Endothelial cell of umbilical vein (primary cell): ENCODE measurements around the gene TXN2. TPM values are rescaled to one million over a fixed set of nuclear protein-coding genes. Genes with fewer than 3 reads are reported as not detected.

ENCODE experiments used
- BruUV-seq: library from RNA; stranded (reverse); fragments of 400-500 nt; replicated peaks from 2 replicates; lab custom pipeline; 2021; lab: Mats Ljungman, UMichigan
- CTCF ChIA-PET: fragments of 300-600, 350-600 bp; sonication (Branson Sonifier 250); formaldehyde crosslinking; loops from one replicate; lab custom pipeline; 2021; ENCODE audit warnings: antibody characterized with exemption, inconsistent platforms; lab: Charles Lee
- POLR2A ChIA-PET: fragments of 300-600, 350-600 bp; sonication (Branson Sonifier 250); formaldehyde crosslinking; loops from one replicate; lab custom pipeline; 2021; ENCODE audit warnings: antibody characterized with exemption, inconsistent platforms; lab: Charles Lee
- DNase-seq: peaks from one replicate; pipeline ENCODE4 v3.0.0-alpha.2; 2011; ENCODE audit warnings: low read depth, low spot score
- FAIRE-seq: peaks from 2 replicates; lab custom pipeline; 2011; peaks lifted over from hg19 to GRCh38; lab: Jason Lieb, UNC
- H2AFZ ChIP-seq: 2 replicates; pipeline ENCODE4 v1.6.0; 2012; ENCODE audit warnings: low read depth, low read length, control low read depth, inconsistent platforms
- H3K27ac ChIP-seq: 2 replicates; pipeline ENCODE4 v1.5.1; 2011; ENCODE audit warnings: low read depth, mild to moderate bottlenecking, control low read depth, low read length, moderate library complexity; ENCODE audit not compliant: insufficient read depth
- H3K27me3 ChIP-seq, 2 experiments: 2 replicates each; pipeline versions ENCODE4 v1.6.0 to v1.6.1; 2011; ENCODE audit warnings: low read length in 2 of 2, mixed read lengths in 1 of 2; ENCODE audit not compliant: control insufficient read depth in 2 of 2, insufficient read depth in 2 of 2
- H3K36me3 ChIP-seq, 2 experiments: 2 replicates in 1 of 2; 3 replicates in 1 of 2; pipeline ENCODE4 v1.5.1; 2011; ENCODE audit warnings: low read length in 2 of 2, mild to moderate bottlenecking in 1 of 2, moderate library complexity in 1 of 2; ENCODE audit not compliant: control insufficient read depth in 2 of 2, insufficient read depth in 2 of 2; ENCODE audit errors: extremely low read depth in 1 of 2
- H3K4me1 ChIP-seq: 3 replicates; pipeline ENCODE4 v1.5.1; 2011; ENCODE audit warnings: mild to moderate bottlenecking, low read length; ENCODE audit not compliant: control insufficient read depth, insufficient read depth; ENCODE audit errors: extremely low read depth
- H3K4me2 ChIP-seq: 2 replicates; pipeline ENCODE4 v1.6.1; 2011; ENCODE audit warnings: low read length, control low read depth, mixed read lengths; ENCODE audit not compliant: insufficient read depth
- H3K4me3 ChIP-seq, 3 experiments: fragments of 200-600 bp in 1 of 3; sonication (generic), shearing (Covaris generic) in 1 of 3; replicated peaks in 1 of 3; 2 replicates each; pipeline ENCODE4 v1.5.1; 2011 to 2016; ENCODE audit warnings: control low read depth in 3 of 3, low read length in 3 of 3, mild to moderate bottlenecking in 2 of 3, inconsistent platforms in 1 of 3, low read depth in 1 of 3, moderate library complexity in 1 of 3; ENCODE audit not compliant: insufficient read depth in 1 of 3
- H3K79me2 ChIP-seq: 2 replicates; pipeline ENCODE4 v1.6.0; 2012; ENCODE audit warnings: low read length, inconsistent platforms; ENCODE audit not compliant: control insufficient read depth, insufficient read depth
- H3K9ac ChIP-seq: replicated peaks from 2 replicates; pipeline ENCODE3; 2011; ENCODE audit warnings: low read length, control low read depth; ENCODE audit not compliant: insufficient read depth; ENCODE audit errors: extremely low read depth
- H3K9me1 ChIP-seq: replicated peaks from 3 replicates; pipeline ENCODE4 v1.6.0; 2011; ENCODE audit warnings: mild to moderate bottlenecking, low read length; ENCODE audit not compliant: control insufficient read depth, insufficient read depth; ENCODE audit errors: extremely low read depth
- H3K9me3 ChIP-seq: replicated peaks from 2 replicates; pipeline ENCODE4 v1.5.1; 2012; ENCODE audit warnings: low read length, inconsistent platforms; ENCODE audit not compliant: control insufficient read depth, insufficient read depth
- H4K20me1 ChIP-seq: replicated peaks from 2 replicates; pipeline ENCODE3; 2011; ENCODE audit warnings: mild to moderate bottlenecking, low read length; ENCODE audit not compliant: control insufficient read depth, insufficient read depth; ENCODE audit errors: extremely low read depth
- CTCF ChIP-seq, 2 donors: IDR thresholded peaks; 1 replicate in 1 of 2; 2 replicates in 1 of 2; pipeline ENCODE4 v1.5.1; 2011; ENCODE audit warnings: low read length in 2 of 2, mild to moderate bottlenecking in 2 of 2, moderate library complexity in 2 of 2, control low read depth in 1 of 2, inconsistent platforms in 1 of 2, low read depth in 1 of 2; ENCODE audit not compliant: insufficient read depth in 1 of 2; ENCODE audit errors: extremely low read depth in 1 of 2
- EZH2 ChIP-seq: IDR thresholded peaks from 2 replicates; pipeline ENCODE4 v1.6.1; 2012; ENCODE audit warnings: borderline replicate concordance, low read depth, mild to moderate bottlenecking, moderate library complexity, low read length, inconsistent platforms; ENCODE audit not compliant: severe bottlenecking
- FOS ChIP-seq: IDR thresholded peaks from 2 replicates; pipeline ENCODE4 v1.6.1; 2011; ENCODE audit warnings: mild to moderate bottlenecking, low read length, moderate library complexity, borderline replicate concordance; ENCODE audit not compliant: insufficient read depth
- GATA2 ChIP-seq: IDR thresholded peaks from 2 replicates; pipeline ENCODE4 v1.7.0; 2011; ENCODE audit warnings: low read depth, mild to moderate bottlenecking, moderate library complexity, mixed read lengths, low read length; ENCODE audit not compliant: insufficient read length, insufficient read depth
- JUN ChIP-seq: IDR thresholded peaks from 2 replicates; pipeline ENCODE4 v1.6.1; 2011; ENCODE audit warnings: borderline replicate concordance, low read depth; ENCODE audit not compliant: insufficient read length, insufficient read depth
- MAX ChIP-seq: IDR thresholded peaks from 2 replicates; pipeline ENCODE4 v1.6.1; 2011; ENCODE audit not compliant: insufficient read depth, insufficient read length
- MYC ChIP-seq: IDR thresholded peaks from one replicate; pipeline ENCODE4 v1.6.1; 2011; ENCODE audit warnings: mild to moderate bottlenecking, low read depth, low read length
- POLR2A ChIP-seq: IDR thresholded peaks from 2 replicates; pipeline ENCODE4 v1.6.1; 2012; ENCODE audit warnings: low read depth, mild to moderate bottlenecking, control low read depth, low read length
- POLR2AphosphoS5 ChIP-seq: IDR thresholded peaks from 2 replicates; pipeline ENCODE4 v1.6.1; 2012; ENCODE audit warnings: low read depth, mild to moderate bottlenecking, control low read depth, low read length, moderate library complexity; ENCODE audit not compliant: insufficient read depth
- dilution Hi-C: fragments of 300-500 bp; cut with MboI; formaldehyde crosslinking; loops from one replicate; pipeline ENCODE4 v1.15.0; 2019; ENCODE audit warnings: low sequenced_read_pairs; ENCODE audit not compliant: extremely low pct_ligation_motif_present
- intact Hi-C: fragments of 100-400 bp; cut with micrococcal nuclease; formaldehyde crosslinking; loops from one replicate; pipeline ENCODE4 v1.10.0; 2022
- polyA plus RNA-seq, 4 experiments: library from polyadenylated mRNA; depleted of rRNA in 3 of 4; stranded (reverse) in 3 of 4; unstranded in 1 of 4; fragments of >200 nt; gene quantifications; 2 replicates each; pipeline versions ENCODE4 v1.2.1 to v1.2.3, GENCODE V29; 2011 to 2012; ENCODE audit warnings: missing spikeins in 1 of 4
- total RNA-seq: library from RNA; stranded (reverse); gene quantifications from 2 replicates; pipeline ENCODE4 v1.2.3, GENCODE V29; 2021

The TXN2 gene
- total and polyA plus RNA-seq, 2 donors (not counting 3 experiments of a cell fraction or from before 2014, with no cell fraction given): 75.9 to 183 TPM

- Histone ChIP-seq H4K20me1 (no peaks in the 10 kb centered on the region), H3K9me3 (no peaks in the 10 kb centered on the region), H2AFZ (no peak overlapping the region), H3K27ac (peak overlapping the region; percentile 91), H3K27me3 (no peaks in the 10 kb centered on the region), H3K4me1 (peaks cover 69% of the 10 kb centered on the region), H3K4me3 (no peak overlapping the region), H3K9me1 (no peaks in the 10 kb centered on the region), H3K36me3 (no peaks in the 10 kb centered on the region), H3K79me2 (peaks cover 5% of the 10 kb centered on the region), H3K9ac (peak overlapping the region; percentile 57), H3K4me2 (no peak overlapping the region)
- dilution Hi-C loops (no loop called here), intact Hi-C loops (loop anchor here (1.0 to 5.0 kb wide), 5 partner anchors 10 to 136 kb away; no protein-coding TSS in a partner anchor)
- POLR2A ChIA-PET: interaction anchor here (1.0 to 1.7 kb wide), 5 partner anchors 14 to 134 kb away, joined by 4 to 11 read pairs (median 5); partner anchors contain the start of gene MYH9
- BruUV-seq: no TSS peak
- TF ChIP-seq CTCF (IDR thresholded peaks at IDR 0.05; ENCODE audit: extremely low read depth in 1 of 2, insufficient read depth in 1 of 2, low read depth in 1 of 2, low read length in 2 of 2): no peak
- TF ChIP-seq JUN: peak; percentile 85
- no peak for TF ChIP-seq GATA2
- TF ChIP-seq POLR2AphosphoS5: no peak
- peak; percentile 41 for TF ChIP-seq FOS
- no peak for TF ChIP-seq POLR2A
- no peak for TF ChIP-seq EZH2
- no peak for TF ChIP-seq MAX
- TF ChIP-seq MYC: no peak
- CTCF ChIA-PET: interaction anchor here (0.5 to 3.4 kb wide), 2 partner anchors 77 to 81 kb away, joined by 5 to 10 read pairs; partner anchors contain the start of gene MYH9
- FAIRE-seq (peak; percentile 89), DNase-seq (peak; percentile 91)
Observed at GRCh38 chr22:36465232-36466021, 16.0 kb downstream of the TXN2 start.
